GM18511 (cell line): ENCODE measurements around the gene CCDC110.
"Not testable (repeated sequence)": the region's sequence is repeated elsewhere in the genome, so short reads cannot be mapped to it uniquely, and the experiment has no call there.

Source experiments
- ATAC-seq: cut with Tn5 transposase; IDR thresholded peaks from one replicate; pipeline ENCODE4 v1.9.1; 2021; ENCODE audit warnings: mild to moderate bottlenecking, moderate library complexity; ENCODE audit not compliant: unreplicated experiment

Gene CCDC110

GRCh38 chr4:185471235-185472102 lies at the start of gene CCDC110:
Gene CCDC110, minus strand, starts transcription at chr4:185471733. Its CDS starts 50 bp downstream, at chr4:185471683.
- ATAC-seq: peak; percentile 91

GRCh38 chr4:185520119-185520518 lies 48.6 kb upstream of the CCDC110 start:
- no peak for ATAC-seq

- no peak for ATAC-seq
Observed at GRCh38 chr4:185518494-185518893, 47.0 kb upstream of the CCDC110 start.

- no peak for ATAC-seq
Observed at GRCh38 chr4:185518069-185518468, 46.5 kb upstream of the CCDC110 start.

- no peak for ATAC-seq
Observed at GRCh38 chr4:185515248-185515647, 43.7 kb upstream of the CCDC110 start.

GRCh38 chr4:185514182-185514697 lies 42.7 kb upstream of the CCDC110 start:
- ATAC-seq: no peak

GRCh38 chr4:185513489-185514181 lies 42.1 kb upstream of the CCDC110 start:
- ATAC-seq: no peak

GRCh38 chr4:185512516-185512915 lies 41.0 kb upstream of the CCDC110 start:
- no peak for ATAC-seq

- not testable (repeated sequence) for ATAC-seq
Observed at GRCh38 chr4:185511243-185511642, 39.7 kb upstream of the CCDC110 start.

- ATAC-seq: no peak
Observed at GRCh38 chr4:185510806-185511205, 39.3 kb upstream of the CCDC110 start.

- ATAC-seq: no peak
Observed at GRCh38 chr4:185508181-185508580, 36.6 kb upstream of the CCDC110 start.

GRCh38 chr4:185506422-185506821 lies 34.9 kb upstream of the CCDC110 start:
- no peak for ATAC-seq

- no peak for ATAC-seq
Observed at GRCh38 chr4:185504098-185505047, 32.8 kb upstream of the CCDC110 start.

- no peak for ATAC-seq
Observed at GRCh38 chr4:185502386-185502785, 30.9 kb upstream of the CCDC110 start.

- ATAC-seq: no peak
Observed at GRCh38 chr4:185500576-185500975, 29.0 kb upstream of the CCDC110 start.

- ATAC-seq: no peak
Observed at GRCh38 chr4:185500035-185500434, 28.5 kb upstream of the CCDC110 start.

GRCh38 chr4:185488650-185489049 lies 17.1 kb upstream of the CCDC110 start:
- no peak for ATAC-seq

GRCh38 chr4:185481401-185481800 lies 9.9 kb upstream of the CCDC110 start:
- ATAC-seq: no peak

- peak; percentile 31 for ATAC-seq
Observed at GRCh38 chr4:185480016-185480732, 8.6 kb upstream of the CCDC110 start.

GRCh38 chr4:185479507-185479971 lies 8.0 kb upstream of the CCDC110 start:
- ATAC-seq: peak; percentile 96
